ENCODE measurements around the gene TSPAN14.
"Not testable (repeated sequence)": the region's sequence is repeated elsewhere in the genome, so short reads cannot be mapped to it uniquely, and the experiment has no call there.

Gene TSPAN14

DNA sequence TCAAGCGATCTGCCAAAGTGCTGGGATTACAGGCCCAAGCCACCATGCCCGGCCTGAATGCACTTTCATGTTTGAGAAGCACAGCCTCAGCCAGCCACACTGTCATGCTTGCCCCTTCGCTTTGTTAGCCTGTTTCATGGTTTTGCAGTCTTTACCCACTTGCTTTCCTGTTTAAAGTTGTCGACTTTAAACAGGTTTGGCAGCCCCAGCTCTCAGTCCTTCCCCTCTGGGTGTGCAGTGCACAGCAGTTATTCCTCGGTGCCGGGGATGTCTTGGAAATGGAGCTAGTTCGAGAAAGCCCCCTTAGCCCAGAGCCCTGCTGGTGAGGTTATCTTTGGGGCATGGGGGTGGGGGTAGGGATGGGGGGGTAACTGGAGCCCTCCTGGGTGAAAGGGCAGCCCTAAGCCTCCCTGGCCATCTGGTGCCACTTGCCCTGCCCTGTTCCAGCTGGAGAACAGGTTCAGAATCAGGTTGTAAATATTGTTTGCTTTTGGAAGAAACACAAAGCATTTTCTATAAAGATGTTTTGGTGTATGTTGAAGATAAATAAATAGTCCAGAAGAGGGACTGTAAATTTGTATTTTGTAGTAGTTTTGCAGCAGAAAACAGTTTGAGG is 14.8 kb downstream of the TSPAN14 start:
- no peak for DNase-seq (ENCODE audit: low spot score)

DNA sequence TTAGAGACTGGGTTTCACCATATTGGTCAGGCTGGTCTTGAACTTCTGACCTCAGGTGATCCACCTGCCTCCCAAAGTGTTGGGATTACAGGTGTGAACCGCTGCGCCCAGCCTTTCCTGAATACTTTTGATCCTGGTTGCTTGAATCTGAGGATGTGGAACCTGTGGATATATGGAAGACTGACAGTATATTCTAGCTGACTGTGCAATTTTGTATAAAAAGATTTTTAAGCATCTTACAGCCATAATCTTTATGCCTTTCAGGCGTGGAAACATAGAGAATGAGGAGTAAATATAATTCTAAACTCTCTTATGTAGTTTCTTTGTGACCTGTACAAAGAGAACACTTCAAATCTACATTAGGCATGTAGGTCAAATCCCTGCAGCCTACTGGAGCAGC is 16.2 kb downstream of the TSPAN14 start:
- no peak for DNase-seq (ENCODE audit: low spot score)

DNA sequence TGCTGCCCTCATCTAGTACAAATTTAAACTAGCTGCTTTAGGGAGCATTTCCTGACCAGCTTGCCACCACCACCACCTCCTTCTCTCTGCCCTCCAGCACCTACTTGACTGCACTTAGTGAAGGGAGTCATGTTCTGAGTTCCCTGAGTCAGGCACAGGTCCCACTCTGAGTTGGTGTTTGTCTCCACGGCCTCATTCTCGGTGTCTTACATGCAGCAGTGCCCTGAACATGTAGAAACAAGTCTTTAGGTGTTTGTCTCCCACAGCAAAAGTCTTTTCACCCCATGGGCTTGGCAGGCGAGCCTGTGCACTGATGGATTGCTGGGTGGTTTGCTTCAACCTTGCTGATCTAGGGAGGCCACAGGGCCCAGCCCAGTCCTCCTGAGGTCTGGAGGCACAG is 16.9 kb downstream of the TSPAN14 start:
- DNase-seq (ENCODE audit: low spot score) = no peak

DNA sequence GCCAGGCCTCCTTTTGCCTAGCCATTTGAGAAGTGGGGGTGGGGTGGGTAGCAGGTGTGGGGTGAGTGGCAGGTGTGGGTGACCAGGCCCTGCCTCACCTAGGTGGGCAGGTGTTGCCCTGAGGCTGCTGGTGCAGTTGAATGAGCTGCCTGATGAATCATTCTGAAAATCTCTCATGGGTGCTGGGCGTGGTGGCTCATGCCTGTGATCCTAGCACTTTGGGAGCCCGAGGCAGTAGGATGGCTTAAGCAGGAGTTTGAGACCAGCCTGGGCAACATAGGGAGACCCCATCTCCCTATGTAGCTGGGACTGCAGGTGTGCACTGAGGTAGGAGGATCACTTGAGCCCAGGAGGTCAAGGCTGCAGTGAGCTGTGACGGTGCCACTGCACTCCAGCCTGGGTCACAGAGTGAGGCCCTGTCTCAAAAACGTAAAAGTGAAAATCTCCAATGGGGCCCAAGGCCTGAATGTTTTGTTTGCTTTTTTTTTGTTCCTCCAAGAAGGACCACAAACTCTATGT is 17.7 kb downstream of the TSPAN14 start:
- no peak for DNase-seq (ENCODE audit: low spot score)

GRCh38 chr10:80472234-80473095 is 18.4 kb downstream of the TSPAN14 start:
- no peak for DNase-seq (ENCODE audit: low spot score)

- DNase-seq (ENCODE audit: low spot score) = no peak
Measured at GRCh38 chr10:80473096-80473657, 19.1 kb downstream of the TSPAN14 start.

GRCh38 chr10:80473692-80474596 is 19.8 kb downstream of the TSPAN14 start:
- DNase-seq (ENCODE audit: low spot score) = no peak

DNA sequence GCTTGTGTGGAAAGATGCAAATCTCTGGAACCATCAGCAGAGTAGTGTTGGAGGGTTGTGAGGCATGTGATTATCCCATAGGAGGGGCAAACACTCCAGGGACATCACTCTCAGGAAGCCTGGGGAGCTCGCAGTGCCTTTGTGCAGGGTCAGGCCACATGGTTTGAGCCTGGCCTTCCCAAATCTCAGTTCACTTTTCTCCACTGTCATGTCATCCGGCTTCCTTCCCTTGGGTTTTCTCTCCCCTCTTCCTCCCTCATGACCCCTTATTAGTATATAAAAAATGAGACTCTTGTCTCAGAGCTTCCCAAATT is 20.4 kb downstream of the TSPAN14 start:
- DNase-seq (ENCODE audit: low spot score) = no peak

GRCh38 chr10:80474941-80475340 is 20.8 kb downstream of the TSPAN14 start:
- DNase-seq (ENCODE audit: low spot score) = peak; percentile 49

DNA sequence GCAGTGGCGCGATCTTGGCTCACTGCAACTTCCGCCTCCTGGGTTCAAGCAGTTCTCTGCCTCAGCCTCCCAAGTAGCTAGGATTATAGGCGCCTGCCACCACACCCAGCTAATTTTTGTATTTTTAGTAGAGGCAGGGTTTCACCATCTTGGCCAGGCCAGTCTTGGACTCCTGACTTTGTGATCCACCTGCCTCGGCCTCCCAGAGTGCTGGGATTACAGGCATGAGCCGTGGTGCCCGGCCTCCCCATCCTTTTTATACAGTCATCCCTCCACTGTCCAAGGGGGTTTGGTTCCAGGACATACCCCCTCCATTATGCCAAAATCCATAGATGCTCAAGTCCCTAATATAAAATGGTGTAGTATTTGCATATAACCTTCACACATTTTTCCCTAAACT is 21.5 kb downstream of the TSPAN14 start:
- not testable (repeated sequence) for DNase-seq (ENCODE audit: low spot score)

DNA sequence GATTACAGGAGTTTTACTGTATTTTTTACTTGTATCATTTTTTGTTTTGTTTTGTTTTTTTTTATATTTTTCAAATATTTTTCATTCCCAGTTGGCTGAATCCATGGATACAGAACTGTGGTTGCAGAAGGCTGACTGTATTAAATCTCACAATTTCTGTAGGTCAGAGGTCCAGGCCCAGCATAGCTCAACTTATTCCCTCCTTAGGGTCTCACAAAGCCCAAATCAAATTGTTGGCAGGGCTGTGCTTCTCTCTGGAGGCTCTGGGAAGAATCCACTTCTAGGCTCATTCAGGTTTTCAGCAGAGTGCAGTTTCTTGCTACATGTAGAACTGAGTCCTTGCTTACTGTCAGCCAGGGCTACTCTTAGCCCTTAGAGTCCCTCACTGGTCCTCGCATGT is 22.6 kb downstream of the TSPAN14 start:
- DNase-seq (ENCODE audit: low spot score) = no peak

DNA sequence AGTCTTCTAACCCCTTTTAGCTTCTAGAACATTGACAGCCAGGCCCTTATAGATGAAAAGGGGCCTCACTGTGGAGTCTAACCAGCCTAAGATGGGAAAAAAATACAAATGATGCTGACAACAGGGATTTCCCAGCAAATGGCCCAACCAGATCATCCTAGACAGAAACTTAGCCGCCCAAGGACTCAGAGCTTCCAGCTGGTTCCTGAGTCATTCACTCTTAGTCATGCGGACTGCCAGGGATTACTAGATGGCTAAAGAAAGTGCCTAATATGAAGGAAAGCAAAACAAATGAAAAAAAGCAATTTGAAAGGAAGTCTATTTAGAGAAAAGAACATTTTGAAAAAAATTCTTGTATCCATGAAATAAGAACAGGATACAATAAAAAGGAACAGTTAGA is 23.7 kb downstream of the TSPAN14 start:
- DNase-seq (ENCODE audit: low spot score) = no peak

GRCh38 chr10:80480373-80480772 is 26.3 kb downstream of the TSPAN14 start:
- not testable (repeated sequence) for DNase-seq (ENCODE audit: low spot score)

- DNase-seq (ENCODE audit: low spot score) = no peak
Measured at GRCh38 chr10:80480852-80481251, 26.7 kb downstream of the TSPAN14 start.

DNA sequence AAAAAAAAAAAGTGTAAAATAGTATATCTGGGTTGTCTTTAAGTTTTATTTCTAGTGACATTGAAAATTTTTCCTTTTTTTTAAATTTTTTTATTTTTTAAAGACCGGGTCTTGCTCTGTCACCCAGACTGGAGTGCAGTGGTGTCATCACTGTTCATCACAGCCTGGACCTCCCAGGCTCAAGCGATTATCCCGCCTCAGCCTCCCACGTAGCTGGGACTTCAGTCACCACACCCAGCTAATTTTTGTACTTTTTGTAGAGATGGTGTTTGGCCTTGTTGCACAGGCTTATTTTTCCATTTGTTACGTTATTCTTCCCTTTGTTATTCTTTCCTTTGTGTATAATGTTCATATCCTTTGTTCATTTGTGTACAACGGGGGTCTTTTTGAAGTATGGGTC is 30.1 kb downstream of the TSPAN14 start:
- DNase-seq (ENCODE audit: low spot score) = no peak

DNA sequence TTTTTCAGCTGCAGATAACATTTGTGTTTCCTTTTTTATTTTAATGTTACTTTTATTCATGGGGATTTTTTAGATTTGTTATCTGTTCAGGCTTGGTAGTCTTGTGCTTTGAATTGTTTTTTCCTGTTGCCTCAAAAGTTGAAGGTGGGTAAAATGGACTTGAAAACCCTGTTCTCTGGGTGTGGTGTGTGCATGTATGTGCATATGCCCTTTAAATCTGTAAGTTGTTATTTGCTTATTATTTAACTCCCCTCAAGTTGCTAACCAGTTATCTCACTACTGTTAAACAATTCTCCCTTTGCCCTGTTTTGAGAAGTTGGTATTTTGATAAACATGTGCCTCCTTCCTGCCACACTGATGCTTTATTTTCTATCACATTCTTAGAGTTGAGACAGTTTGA is 30.6 kb downstream of the TSPAN14 start:
- no peak for DNase-seq (ENCODE audit: low spot score)

GRCh38 chr10:80485076-80485945 is 31.2 kb downstream of the TSPAN14 start:
- no peak for DNase-seq (ENCODE audit: low spot score)

GRCh38 chr10:80485946-80486764 is 32.0 kb downstream of the TSPAN14 start:
- DNase-seq (ENCODE audit: low spot score) = no peak

DNA sequence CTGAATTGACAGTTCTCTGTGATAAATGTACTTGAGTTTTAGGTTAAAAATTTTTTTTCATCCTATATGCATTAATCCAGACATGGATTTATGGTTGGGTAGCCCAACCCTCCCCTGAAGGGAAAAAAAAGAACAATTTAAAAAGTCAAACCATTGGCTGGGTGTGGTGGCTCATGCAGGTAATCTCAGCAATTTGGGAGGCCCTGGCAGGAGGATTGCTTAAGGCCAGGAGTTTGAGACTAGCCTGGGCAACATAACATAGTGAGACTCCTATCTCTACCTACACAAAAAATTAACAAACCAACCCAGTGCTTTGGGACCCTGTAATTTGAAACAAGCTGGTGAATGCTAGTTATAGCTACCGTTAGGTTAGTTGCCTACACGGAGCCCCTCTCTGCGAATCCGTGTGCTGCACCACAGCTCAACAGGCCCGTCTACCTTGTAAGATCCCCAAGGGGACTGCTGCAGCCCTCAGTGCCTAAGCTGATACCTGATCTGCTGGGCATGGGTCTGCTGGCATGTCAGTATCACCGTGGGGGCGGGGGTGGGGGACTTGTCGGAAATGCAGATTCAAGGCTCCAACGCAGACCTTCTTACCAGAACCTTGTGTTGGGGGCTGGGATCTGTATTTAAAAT is 32.8 kb downstream of the TSPAN14 start:
- no peak for DNase-seq (ENCODE audit: low spot score)

GRCh38 chr10:80487421-80487785 is 33.3 kb downstream of the TSPAN14 start:
- no peak for DNase-seq (ENCODE audit: low spot score)

Data from D341Med (cell line).